PFSK-1 (cell line): ENCODE data around the gene GPNMB.
A peak's percentile ranks its signal among the peaks of the same experiment; 100 is the strongest.

Experiments used
- FOXP2 ChIP-seq: optimal IDR thresholded peaks from 2 replicates; pipeline ENCODE3; 2011; ENCODE audit warnings: borderline replicate concordance, control low read depth, inconsistent platforms; ENCODE audit not compliant: insufficient read depth; ENCODE audit errors: extremely low read length, extremely low read depth
- POLR2AphosphoS5 ChIP-seq: IDR thresholded peaks from 2 replicates; pipeline ENCODE4 v1.6.1; 2012; ENCODE audit warnings: low read depth, mild to moderate bottlenecking, control low read depth, low read length, moderate library complexity
- REST ChIP-seq, 2 experiments: IDR thresholded peaks; 2 replicates each; pipeline versions ENCODE4 v1.6.1 to v1.8.0; 2011 to 2012; ENCODE audit warnings: low read depth in 2 of 2, low read length in 2 of 2, control low read depth in 1 of 2, inconsistent platforms in 1 of 2, mild to moderate bottlenecking in 1 of 2, moderate library complexity in 1 of 2; ENCODE audit not compliant: insufficient read depth in 1 of 2
- SIN3A ChIP-seq: IDR thresholded peaks from 2 replicates; pipeline ENCODE4 v1.6.1; 2012; ENCODE audit warnings: mild to moderate bottlenecking, low read length, moderate library complexity, borderline replicate concordance; ENCODE audit not compliant: insufficient read depth
- TAF1 ChIP-seq: IDR thresholded peaks from 2 replicates; pipeline ENCODE4 v1.6.1; 2012; ENCODE audit warnings: low read length, control low read depth, borderline replicate concordance; ENCODE audit not compliant: insufficient read depth

Gene GPNMB

GRCh38 chr7:23268167-23268566, 21.6 kb downstream of the GPNMB start:
- TF ChIP-seq FOXP2 (no peak), SIN3A (no peak), TAF1 (no peak), POLR2AphosphoS5 (no peak)

- TF ChIP-seq TAF1 (no peak), REST (IDR thresholded peaks at IDR 0.05; ENCODE audit: insufficient read depth in 1 of 2, low read depth in 2 of 2, low read length in 2 of 2) (no peak), SIN3A (no peak), FOXP2 (no peak), POLR2AphosphoS5 (no peak)
These were observed 22.2 kb downstream of the GPNMB start for GRCh38 chr7:23268746-23269145.

GRCh38 chr7:23272275-23272674, 25.7 kb downstream of the GPNMB start:
- TF ChIP-seq TAF1 (no peak), POLR2AphosphoS5 (no peak), SIN3A (no peak), REST (IDR thresholded peaks at IDR 0.05; ENCODE audit: insufficient read depth in 1 of 2, low read depth in 2 of 2, low read length in 2 of 2) (no peak), FOXP2 (no peak)

- TF ChIP-seq FOXP2, result peak; percentile 54
- TF ChIP-seq TAF1, result 0 out of 2 replicates have a peak, but pooled peaks have one; percentile 34
- 0 out of 2 replicates have a peak, but pooled peaks have one; percentile 32 for TF ChIP-seq SIN3A
- TF ChIP-seq REST (IDR thresholded peaks at IDR 0.05; ENCODE audit: insufficient read depth in 1 of 2, low read depth in 2 of 2, low read length in 2 of 2), result no peak
These were observed 26.6 kb downstream of the GPNMB start for GRCh38 chr7:23273141-23273599.

- no peak for TF ChIP-seq SIN3A
- no peak for TF ChIP-seq FOXP2
- no peak for TF ChIP-seq REST (IDR thresholded peaks at IDR 0.05; ENCODE audit: insufficient read depth in 1 of 2, low read depth in 2 of 2, low read length in 2 of 2)
- TF ChIP-seq POLR2AphosphoS5, result no peak
- TF ChIP-seq TAF1, result no peak
These were observed 29.3 kb downstream of the GPNMB start for GRCh38 chr7:23275912-23276311.

GRCh38 chr7:23276376-23276775, 29.8 kb downstream of the GPNMB start:
- TF ChIP-seq FOXP2 (no peak), TAF1 (no peak), POLR2AphosphoS5 (no peak), REST (IDR thresholded peaks at IDR 0.05; ENCODE audit: insufficient read depth in 1 of 2, low read depth in 2 of 2, low read length in 2 of 2) (no peak), SIN3A (no peak)
